Esophagus muscularis mucosa (tissue), 3 donors: Measurements from ENCODE around the gene RPL38.
"Not testable (repeated sequence)": the region's sequence is repeated elsewhere in the genome, so short reads cannot be mapped to it uniquely, and the experiment has no call there.

Experiments
- POLR2A ChIP-seq: fragments of 450-650 bp; IDR thresholded peaks from one replicate; pipeline ENCODE4 v1.6.1; 2017; ENCODE audit warnings: antibody characterized with exemption, moderate library complexity, mild to moderate bottlenecking, low read depth
- TF ChIP-seq, protein P1 (sequence below), 3 experiments: fragments of 200-600 bp in 2 of 3; fragments of 450-650 bp in 1 of 3; sonication (generic) in 2 of 3; IDR thresholded peaks; one replicate each; pipeline ENCODE4 v1.5.1; 2017 to 2019; ENCODE audit warnings: antibody characterized with exemption in 3 of 3, mild to moderate bottlenecking in 2 of 3, moderate library complexity in 1 of 3

DNA sequence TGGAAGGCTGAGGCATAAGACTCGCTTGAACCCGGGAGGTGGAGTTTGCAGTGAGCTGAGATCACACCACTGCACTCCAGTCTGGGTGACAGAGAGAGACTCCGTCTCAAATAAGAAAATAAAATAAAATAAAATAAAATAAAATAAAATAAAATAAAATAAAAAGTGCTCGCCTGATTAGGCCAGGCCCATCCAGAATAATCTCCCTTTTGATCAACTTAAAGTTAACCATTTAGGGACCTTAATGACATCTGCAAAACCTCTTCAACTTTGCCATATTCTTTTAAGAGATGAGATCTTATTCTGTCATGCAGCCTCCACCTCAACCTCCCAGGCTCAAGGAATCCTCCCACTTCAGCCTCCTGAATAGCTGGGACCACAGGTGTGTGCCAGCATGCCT lies 14.8 kb upstream of the RPL38 start:
- TF ChIP-seq POLR2A = not testable (repeated sequence)
- TF ChIP-seq, protein P1, sequence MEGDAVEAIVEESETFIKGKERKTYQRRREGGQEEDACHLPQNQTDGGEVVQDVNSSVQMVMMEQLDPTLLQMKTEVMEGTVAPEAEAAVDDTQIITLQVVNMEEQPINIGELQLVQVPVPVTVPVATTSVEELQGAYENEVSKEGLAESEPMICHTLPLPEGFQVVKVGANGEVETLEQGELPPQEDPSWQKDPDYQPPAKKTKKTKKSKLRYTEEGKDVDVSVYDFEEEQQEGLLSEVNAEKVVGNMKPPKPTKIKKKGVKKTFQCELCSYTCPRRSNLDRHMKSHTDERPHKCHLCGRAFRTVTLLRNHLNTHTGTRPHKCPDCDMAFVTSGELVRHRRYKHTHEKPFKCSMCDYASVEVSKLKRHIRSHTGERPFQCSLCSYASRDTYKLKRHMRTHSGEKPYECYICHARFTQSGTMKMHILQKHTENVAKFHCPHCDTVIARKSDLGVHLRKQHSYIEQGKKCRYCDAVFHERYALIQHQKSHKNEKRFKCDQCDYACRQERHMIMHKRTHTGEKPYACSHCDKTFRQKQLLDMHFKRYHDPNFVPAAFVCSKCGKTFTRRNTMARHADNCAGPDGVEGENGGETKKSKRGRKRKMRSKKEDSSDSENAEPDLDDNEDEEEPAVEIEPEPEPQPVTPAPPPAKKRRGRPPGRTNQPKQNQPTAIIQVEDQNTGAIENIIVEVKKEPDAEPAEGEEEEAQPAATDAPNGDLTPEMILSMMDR (IDR thresholded peaks at IDR 0.05) = not testable (repeated sequence)
